Endothelial cell of umbilical vein (primary cell): ENCODE measurements around the gene MYL2. TPM values are rescaled to one million over a fixed set of nuclear protein-coding genes. Genes with fewer than 3 reads are reported as not detected.

ENCODE experiments used
- BruUV-seq: library from RNA; stranded (reverse); fragments of 400-500 nt; replicated peaks from 2 replicates; lab custom pipeline; 2021; lab: Mats Ljungman, UMichigan
- CTCF ChIA-PET: fragments of 300-600, 350-600 bp; sonication (Branson Sonifier 250); formaldehyde crosslinking; loops from one replicate; lab custom pipeline; 2021; ENCODE audit warnings: antibody characterized with exemption, inconsistent platforms; lab: Charles Lee
- POLR2A ChIA-PET: fragments of 300-600, 350-600 bp; sonication (Branson Sonifier 250); formaldehyde crosslinking; loops from one replicate; lab custom pipeline; 2021; ENCODE audit warnings: antibody characterized with exemption, inconsistent platforms; lab: Charles Lee
- DNase-seq: peaks from one replicate; pipeline ENCODE4 v3.0.0-alpha.2; 2011; ENCODE audit warnings: low read depth, low spot score
- FAIRE-seq: peaks from 2 replicates; lab custom pipeline; 2011; peaks lifted over from hg19 to GRCh38; lab: Jason Lieb, UNC
- H2AFZ ChIP-seq: 2 replicates; pipeline ENCODE4 v1.6.0; 2012; ENCODE audit warnings: low read depth, low read length, control low read depth, inconsistent platforms
- H3K27ac ChIP-seq: 2 replicates; pipeline ENCODE4 v1.5.1; 2011; ENCODE audit warnings: low read depth, mild to moderate bottlenecking, control low read depth, low read length, moderate library complexity; ENCODE audit not compliant: insufficient read depth
- H3K27me3 ChIP-seq, 2 experiments: 2 replicates each; pipeline versions ENCODE4 v1.6.0 to v1.6.1; 2011; ENCODE audit warnings: low read length in 2 of 2, mixed read lengths in 1 of 2; ENCODE audit not compliant: control insufficient read depth in 2 of 2, insufficient read depth in 2 of 2
- H3K36me3 ChIP-seq, 2 experiments: 2 replicates in 1 of 2; 3 replicates in 1 of 2; pipeline ENCODE4 v1.5.1; 2011; ENCODE audit warnings: low read length in 2 of 2, mild to moderate bottlenecking in 1 of 2, moderate library complexity in 1 of 2; ENCODE audit not compliant: control insufficient read depth in 2 of 2, insufficient read depth in 2 of 2; ENCODE audit errors: extremely low read depth in 1 of 2
- H3K4me1 ChIP-seq: 3 replicates; pipeline ENCODE4 v1.5.1; 2011; ENCODE audit warnings: mild to moderate bottlenecking, low read length; ENCODE audit not compliant: control insufficient read depth, insufficient read depth; ENCODE audit errors: extremely low read depth
- H3K4me2 ChIP-seq: 2 replicates; pipeline ENCODE4 v1.6.1; 2011; ENCODE audit warnings: low read length, control low read depth, mixed read lengths; ENCODE audit not compliant: insufficient read depth
- H3K4me3 ChIP-seq, 3 experiments: fragments of 200-600 bp in 1 of 3; sonication (generic), shearing (Covaris generic) in 1 of 3; replicated peaks in 1 of 3; 2 replicates each; pipeline ENCODE4 v1.5.1; 2011 to 2016; ENCODE audit warnings: control low read depth in 3 of 3, low read length in 3 of 3, mild to moderate bottlenecking in 2 of 3, inconsistent platforms in 1 of 3, low read depth in 1 of 3, moderate library complexity in 1 of 3; ENCODE audit not compliant: insufficient read depth in 1 of 3
- H3K79me2 ChIP-seq: 2 replicates; pipeline ENCODE4 v1.6.0; 2012; ENCODE audit warnings: low read length, inconsistent platforms; ENCODE audit not compliant: control insufficient read depth, insufficient read depth
- H3K9ac ChIP-seq: replicated peaks from 2 replicates; pipeline ENCODE3; 2011; ENCODE audit warnings: low read length, control low read depth; ENCODE audit not compliant: insufficient read depth; ENCODE audit errors: extremely low read depth
- H3K9me1 ChIP-seq: replicated peaks from 3 replicates; pipeline ENCODE4 v1.6.0; 2011; ENCODE audit warnings: mild to moderate bottlenecking, low read length; ENCODE audit not compliant: control insufficient read depth, insufficient read depth; ENCODE audit errors: extremely low read depth
- H3K9me3 ChIP-seq: replicated peaks from 2 replicates; pipeline ENCODE4 v1.5.1; 2012; ENCODE audit warnings: low read length, inconsistent platforms; ENCODE audit not compliant: control insufficient read depth, insufficient read depth
- H4K20me1 ChIP-seq: replicated peaks from 2 replicates; pipeline ENCODE3; 2011; ENCODE audit warnings: mild to moderate bottlenecking, low read length; ENCODE audit not compliant: control insufficient read depth, insufficient read depth; ENCODE audit errors: extremely low read depth
- CTCF ChIP-seq, 2 donors: IDR thresholded peaks; 1 replicate in 1 of 2; 2 replicates in 1 of 2; pipeline ENCODE4 v1.5.1; 2011; ENCODE audit warnings: low read length in 2 of 2, mild to moderate bottlenecking in 2 of 2, moderate library complexity in 2 of 2, control low read depth in 1 of 2, inconsistent platforms in 1 of 2, low read depth in 1 of 2; ENCODE audit not compliant: insufficient read depth in 1 of 2; ENCODE audit errors: extremely low read depth in 1 of 2
- EZH2 ChIP-seq: IDR thresholded peaks from 2 replicates; pipeline ENCODE4 v1.6.1; 2012; ENCODE audit warnings: borderline replicate concordance, low read depth, mild to moderate bottlenecking, moderate library complexity, low read length, inconsistent platforms; ENCODE audit not compliant: severe bottlenecking
- FOS ChIP-seq: IDR thresholded peaks from 2 replicates; pipeline ENCODE4 v1.6.1; 2011; ENCODE audit warnings: mild to moderate bottlenecking, low read length, moderate library complexity, borderline replicate concordance; ENCODE audit not compliant: insufficient read depth
- GATA2 ChIP-seq: IDR thresholded peaks from 2 replicates; pipeline ENCODE4 v1.7.0; 2011; ENCODE audit warnings: low read depth, mild to moderate bottlenecking, moderate library complexity, mixed read lengths, low read length; ENCODE audit not compliant: insufficient read length, insufficient read depth
- JUN ChIP-seq: IDR thresholded peaks from 2 replicates; pipeline ENCODE4 v1.6.1; 2011; ENCODE audit warnings: borderline replicate concordance, low read depth; ENCODE audit not compliant: insufficient read length, insufficient read depth
- MAX ChIP-seq: IDR thresholded peaks from 2 replicates; pipeline ENCODE4 v1.6.1; 2011; ENCODE audit not compliant: insufficient read depth, insufficient read length
- MYC ChIP-seq: IDR thresholded peaks from one replicate; pipeline ENCODE4 v1.6.1; 2011; ENCODE audit warnings: mild to moderate bottlenecking, low read depth, low read length
- POLR2A ChIP-seq: IDR thresholded peaks from 2 replicates; pipeline ENCODE4 v1.6.1; 2012; ENCODE audit warnings: low read depth, mild to moderate bottlenecking, control low read depth, low read length
- POLR2AphosphoS5 ChIP-seq: IDR thresholded peaks from 2 replicates; pipeline ENCODE4 v1.6.1; 2012; ENCODE audit warnings: low read depth, mild to moderate bottlenecking, control low read depth, low read length, moderate library complexity; ENCODE audit not compliant: insufficient read depth
- dilution Hi-C: fragments of 300-500 bp; cut with MboI; formaldehyde crosslinking; loops from one replicate; pipeline ENCODE4 v1.15.0; 2019; ENCODE audit warnings: low sequenced_read_pairs; ENCODE audit not compliant: extremely low pct_ligation_motif_present
- intact Hi-C: fragments of 100-400 bp; cut with micrococcal nuclease; formaldehyde crosslinking; loops from one replicate; pipeline ENCODE4 v1.10.0; 2022
- polyA plus RNA-seq, 4 experiments: library from polyadenylated mRNA; depleted of rRNA in 3 of 4; stranded (reverse) in 3 of 4; unstranded in 1 of 4; fragments of >200 nt; gene quantifications; 2 replicates each; pipeline versions ENCODE4 v1.2.1 to v1.2.3, GENCODE V29; 2011 to 2012; ENCODE audit warnings: missing spikeins in 1 of 4
- total RNA-seq: library from RNA; stranded (reverse); gene quantifications from 2 replicates; pipeline ENCODE4 v1.2.3, GENCODE V29; 2021

MYL2 gene
- total and polyA plus RNA-seq, 2 donors (not counting 3 experiments of a cell fraction or from before 2014, with no cell fraction given) = 0.93 TPM; not detected in 1

GRCh38 chr12:110940933-110941332 is 20.6 kb upstream of the MYL2 start:
- Histone ChIP-seq H3K9me3 (no peaks in the 10 kb centered on the region), H3K27ac (no peak overlapping the region), H2AFZ (no peak overlapping the region), H3K4me2 (no peak overlapping the region), H3K27me3 (no peaks in the 10 kb centered on the region), H3K9ac (no peak overlapping the region), H4K20me1 (no peaks in the 10 kb centered on the region), H3K36me3 (no peaks in the 10 kb centered on the region), H3K9me1 (no peaks in the 10 kb centered on the region), H3K79me2 (no peaks in the 10 kb centered on the region), H3K4me1 (no peaks in the 10 kb centered on the region), H3K4me3 (no peak overlapping the region)
- intact Hi-C loops = no loop called here
- ChIA-PET POLR2A (no interaction called here), CTCF (interaction anchor here (1.3 to 2.1 kb wide), 2 partner anchors 13 to 358 kb away, joined by 3 to 6 read pairs; no protein-coding TSS in a partner anchor)
- TF ChIP-seq GATA2 = no peak
- TF ChIP-seq MYC = no peak
- no peak for TF ChIP-seq JUN
- TF ChIP-seq CTCF (IDR thresholded peaks at IDR 0.05; ENCODE audit: extremely low read depth in 1 of 2, insufficient read depth in 1 of 2, low read depth in 1 of 2, low read length in 2 of 2) = no peak
- TF ChIP-seq FOS = no peak
- TF ChIP-seq POLR2A = no peak
- no peak for TF ChIP-seq MAX
- no peak for TF ChIP-seq POLR2AphosphoS5
- TF ChIP-seq EZH2 = no peak
- dilution Hi-C loops = no loop called here
- no peak for FAIRE-seq
- no TSS peak for BruUV-seq
- no peak for DNase-seq
